NCI-H1436 (cell line): ENCODE data around the gene TMEM220.

Experiments
- DNase-seq: peaks from one replicate; lab custom pipeline; 2025; lab: John Stamatoyannopoulos, UW

Gene TMEM220

DNA sequence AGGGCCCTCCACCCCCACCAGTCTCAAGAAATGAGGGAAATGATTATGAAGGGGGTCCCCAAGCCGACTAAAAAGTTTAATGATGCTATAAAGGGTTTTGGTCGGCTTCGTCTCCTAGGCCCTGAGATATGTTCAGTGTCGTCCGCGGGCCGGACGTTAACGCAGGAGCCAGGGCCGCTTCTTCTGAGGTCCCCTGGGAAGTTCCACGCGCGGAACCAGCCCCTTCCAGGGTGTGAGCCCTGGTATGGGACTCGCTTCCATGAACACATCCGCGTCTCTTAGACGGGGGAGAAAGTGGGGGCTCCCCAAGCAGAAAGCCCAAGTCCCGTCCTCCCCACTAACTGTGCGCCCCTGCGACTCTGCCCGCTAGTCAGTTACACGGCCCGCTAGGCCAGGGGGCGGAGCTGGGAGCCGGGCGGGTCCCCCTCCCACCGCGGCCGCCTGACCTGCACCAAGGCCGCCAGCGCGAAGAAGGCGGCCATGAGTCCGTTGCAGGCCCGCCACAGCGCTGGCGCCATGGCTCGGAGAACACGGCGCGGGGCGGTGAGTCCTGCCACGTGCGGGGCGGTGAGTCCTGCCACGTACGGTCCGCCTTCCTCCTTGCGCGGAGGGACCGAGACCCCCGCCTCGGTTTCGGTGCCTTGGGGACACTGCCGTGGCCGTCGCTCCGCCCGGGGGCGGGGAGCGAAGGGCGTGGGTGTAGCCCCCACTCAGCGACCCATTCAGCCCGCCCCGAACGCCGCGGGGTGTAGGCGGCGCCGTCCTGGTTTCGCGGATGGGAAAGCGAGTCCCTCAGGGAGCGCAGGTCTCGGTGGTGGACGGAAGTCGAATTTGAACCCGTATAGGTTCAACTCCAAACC is at the start of gene TMEM220:
Gene TMEM220, minus strand, starts transcription at position 690 of the 860 bp plus-strand sequence. Its CDS starts 172 bp downstream, at position 518.
- peak; percentile 32 for DNase-seq

DNA sequence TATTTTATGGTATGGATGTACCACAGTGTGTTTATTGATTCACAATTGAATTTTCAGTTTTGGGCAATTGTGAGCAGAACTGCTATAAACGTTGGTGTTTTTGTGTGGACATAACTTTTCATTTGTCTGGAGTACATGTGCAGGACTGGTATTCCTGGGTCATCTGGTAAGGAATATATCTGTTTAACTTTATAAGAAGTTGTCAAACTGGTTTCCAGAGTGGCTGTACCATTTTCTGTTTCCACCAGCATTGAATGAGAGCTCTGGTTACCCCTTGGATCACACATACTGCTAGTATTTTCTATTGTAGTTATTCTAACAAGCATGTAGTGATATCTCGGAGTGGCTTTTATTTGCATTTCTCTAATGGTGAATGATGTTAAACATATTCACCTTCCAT is 49.8 kb upstream of the TMEM220 start:
- DNase-seq = no peak

DNA sequence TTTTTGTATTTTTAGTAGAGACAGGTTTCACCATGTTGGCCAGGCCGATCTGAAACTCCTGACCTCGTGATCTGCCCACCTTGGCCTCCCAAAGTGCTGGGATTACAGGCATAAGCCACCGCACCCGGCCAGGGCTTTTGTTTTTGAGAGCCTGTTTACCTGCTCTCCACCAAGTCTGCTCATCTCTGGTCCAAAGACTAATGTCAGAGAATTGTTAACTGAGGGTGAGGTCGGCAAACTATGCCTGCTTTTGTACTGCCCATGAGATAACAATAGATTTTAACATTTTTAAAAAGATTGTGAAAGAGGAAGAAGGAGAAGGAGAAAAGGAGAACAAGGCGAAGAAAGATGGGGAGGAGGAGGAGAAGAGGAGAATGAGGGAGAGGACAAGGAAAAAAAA is 48.1 kb upstream of the TMEM220 start:
- DNase-seq = no peak

DNA sequence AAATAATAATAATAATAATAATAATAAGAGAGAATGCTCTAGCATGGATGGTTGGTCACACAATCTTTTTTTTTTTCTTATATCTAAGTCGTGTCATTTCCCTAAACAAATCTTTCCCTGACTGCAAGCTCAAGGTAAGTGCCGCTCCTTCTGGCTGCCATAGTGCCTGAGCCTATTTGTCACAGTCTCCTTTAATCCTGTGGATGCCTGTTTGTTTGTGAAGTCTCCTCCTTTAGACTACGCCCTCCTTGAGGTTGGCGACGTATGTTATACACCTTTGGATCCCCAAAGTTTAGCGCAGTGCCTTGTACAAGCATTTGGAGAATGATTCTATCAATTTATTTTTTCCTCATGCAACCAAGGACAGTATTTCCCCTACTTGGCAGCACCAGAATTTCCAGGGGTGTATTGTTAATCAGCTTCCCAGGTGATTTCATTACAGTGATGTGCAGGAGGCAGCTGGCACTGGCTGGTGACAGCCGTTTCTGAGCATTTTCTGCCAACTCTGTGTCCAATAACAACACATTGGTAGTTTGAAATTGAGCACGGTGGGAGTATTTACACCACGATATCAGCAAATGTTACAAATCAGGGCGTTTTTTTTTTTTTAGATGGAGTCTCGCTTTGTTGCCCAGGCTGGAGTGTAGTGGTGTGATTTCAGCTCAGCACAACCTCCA is 47.4 kb upstream of the TMEM220 start:
- no peak for DNase-seq

DNA sequence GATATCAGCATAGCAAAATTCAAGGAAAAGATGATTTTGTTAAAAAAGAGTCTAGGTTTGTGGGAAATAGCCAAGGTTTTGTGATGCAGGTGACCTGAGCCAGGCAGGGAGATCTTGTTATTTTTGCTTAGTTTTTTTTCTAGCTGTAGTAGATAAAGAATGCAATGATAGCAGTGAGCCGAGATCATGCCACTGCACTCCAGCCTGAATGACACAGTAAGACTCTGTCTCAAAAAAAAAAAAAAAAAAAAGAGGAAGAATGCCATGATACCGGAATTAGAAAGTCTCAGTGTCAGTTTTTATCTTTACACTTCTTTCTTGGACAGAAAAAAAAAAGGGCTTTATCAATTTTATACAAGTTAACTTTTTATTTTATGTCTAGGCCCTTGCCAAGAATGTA is 46.6 kb upstream of the TMEM220 start:
- DNase-seq = no peak

DNA sequence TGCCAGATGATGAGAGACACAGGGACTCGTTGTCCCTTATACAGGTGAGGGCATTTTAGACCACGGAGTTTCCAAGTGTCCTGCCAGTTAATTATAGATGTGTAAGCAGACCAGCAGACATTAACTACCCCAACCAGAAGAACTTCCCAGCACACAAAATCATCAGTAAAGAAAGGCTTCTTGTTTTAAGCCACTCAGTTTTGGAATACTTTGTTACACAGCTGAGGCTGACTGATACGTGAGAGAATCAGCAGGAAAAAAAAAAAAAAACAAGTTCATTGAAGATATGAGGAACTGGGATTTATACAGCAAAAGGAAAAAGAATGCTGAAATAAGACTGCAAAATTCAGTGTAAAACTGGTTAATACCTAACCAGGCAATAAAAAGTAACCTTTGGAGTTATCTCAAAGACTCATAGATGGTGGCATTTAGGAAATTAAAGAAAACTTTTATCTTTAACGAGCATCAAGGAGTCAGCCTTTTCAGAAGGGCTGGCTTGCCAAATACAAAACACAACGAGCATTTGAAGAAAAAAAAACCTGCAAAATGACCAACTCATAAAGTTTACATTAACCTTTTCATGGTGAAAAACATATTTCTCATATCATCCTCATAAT is 46.0 kb upstream of the TMEM220 start:
- DNase-seq = no peak

DNA sequence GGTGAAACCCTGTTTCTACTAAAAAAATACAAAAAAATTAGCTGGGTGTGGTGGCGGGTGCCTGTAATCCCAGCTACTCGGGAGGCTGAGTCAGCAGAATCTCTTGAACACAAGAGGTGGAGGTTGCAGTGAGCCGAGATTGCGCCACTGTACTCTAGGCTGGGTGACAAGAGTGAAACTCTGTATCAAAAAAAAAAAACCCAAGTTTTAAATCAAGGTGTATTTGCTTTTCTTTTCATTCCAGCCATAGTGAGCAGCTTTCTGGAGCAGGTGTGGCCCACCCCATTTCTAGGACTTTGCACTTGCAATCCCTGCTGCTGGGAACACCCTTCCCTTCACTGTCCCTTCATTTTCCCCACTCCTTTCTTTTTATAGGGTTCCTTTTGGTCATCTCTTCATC is 45.2 kb upstream of the TMEM220 start:
- no peak for DNase-seq

DNA sequence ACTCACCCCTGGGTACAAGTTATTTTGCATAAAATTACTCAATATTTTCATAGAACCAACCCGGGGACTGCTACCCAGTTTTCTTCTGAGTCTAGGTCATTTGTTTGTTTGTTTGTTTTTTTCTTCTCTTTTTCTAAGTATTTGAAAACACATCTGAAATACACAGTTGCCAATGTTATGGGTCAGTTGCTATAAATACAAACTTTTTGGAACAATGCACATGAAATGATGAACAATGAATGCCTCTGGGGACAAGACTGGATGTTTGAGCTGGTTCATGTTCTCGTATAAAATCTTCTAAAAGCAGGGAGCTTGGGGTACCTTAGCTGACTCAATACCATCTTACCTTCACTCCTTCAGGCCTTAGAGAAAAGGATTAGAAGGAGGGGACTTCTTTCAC is 43.6 kb upstream of the TMEM220 start:
- no peak for DNase-seq

DNA sequence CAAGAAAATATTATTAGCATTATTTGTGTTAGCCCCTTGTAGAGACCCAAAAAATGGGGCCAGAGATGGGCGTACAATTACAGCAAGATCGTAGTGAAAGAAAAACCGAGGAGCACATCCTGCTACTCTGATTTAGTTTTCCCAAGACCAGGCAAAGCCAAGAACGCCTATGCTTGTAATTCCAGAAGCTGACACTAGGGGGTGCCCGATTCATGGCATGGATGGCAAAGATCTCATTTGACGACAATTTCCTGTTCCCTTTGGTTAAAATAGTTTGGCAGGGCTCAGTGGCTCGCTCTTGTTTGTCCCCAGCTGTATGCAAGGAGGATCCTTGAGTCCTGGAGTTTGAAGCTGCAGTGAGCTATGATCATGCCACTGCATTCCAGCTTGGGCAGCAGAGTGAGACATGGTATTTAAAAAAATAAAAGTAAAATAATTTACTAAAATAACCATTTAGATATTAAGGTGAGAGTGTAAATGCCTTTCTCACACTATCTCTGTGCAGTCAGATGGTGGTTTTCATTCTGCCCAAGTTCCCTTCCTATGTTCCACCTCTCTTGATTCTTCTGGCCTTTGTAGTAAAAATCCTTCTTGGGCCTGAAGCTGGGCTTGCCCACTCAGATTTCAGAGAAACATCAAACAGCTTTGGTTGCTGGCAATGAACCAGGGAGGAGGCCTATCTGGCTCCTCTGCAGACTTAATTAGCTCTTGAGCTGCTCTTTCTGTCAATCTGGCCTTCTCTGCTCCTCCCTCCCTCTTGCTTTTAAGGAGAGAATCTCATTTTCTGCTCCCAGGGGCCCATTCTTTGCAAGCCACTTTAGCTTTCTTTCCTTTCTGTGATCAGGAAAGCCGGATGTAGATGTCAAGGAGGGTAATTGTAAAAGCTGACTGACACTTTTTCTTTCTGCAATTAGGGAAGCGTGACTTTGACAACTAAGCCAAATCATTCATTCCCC is 42.9 kb upstream of the TMEM220 start:
- DNase-seq = no peak

DNA sequence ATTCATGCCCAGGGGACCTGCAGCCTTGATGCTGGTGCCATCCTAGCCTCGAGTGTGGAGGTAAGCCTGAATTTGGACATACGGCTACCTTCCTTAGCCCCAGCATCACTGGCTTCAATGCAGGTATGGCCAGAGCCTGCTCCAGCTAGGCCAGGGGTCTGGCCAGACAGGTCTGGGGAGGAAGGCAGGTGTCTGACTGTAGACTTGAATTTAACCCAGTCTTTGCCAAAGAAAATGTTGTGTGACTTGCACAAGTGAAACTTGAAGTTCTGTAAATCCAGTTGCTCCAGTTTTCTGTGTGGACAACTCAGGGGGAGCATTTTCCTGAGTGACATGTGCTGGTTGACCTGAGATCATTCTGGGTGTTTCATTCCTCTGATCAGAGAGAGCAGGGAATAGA is 41.3 kb upstream of the TMEM220 start:
- DNase-seq = no peak

DNA sequence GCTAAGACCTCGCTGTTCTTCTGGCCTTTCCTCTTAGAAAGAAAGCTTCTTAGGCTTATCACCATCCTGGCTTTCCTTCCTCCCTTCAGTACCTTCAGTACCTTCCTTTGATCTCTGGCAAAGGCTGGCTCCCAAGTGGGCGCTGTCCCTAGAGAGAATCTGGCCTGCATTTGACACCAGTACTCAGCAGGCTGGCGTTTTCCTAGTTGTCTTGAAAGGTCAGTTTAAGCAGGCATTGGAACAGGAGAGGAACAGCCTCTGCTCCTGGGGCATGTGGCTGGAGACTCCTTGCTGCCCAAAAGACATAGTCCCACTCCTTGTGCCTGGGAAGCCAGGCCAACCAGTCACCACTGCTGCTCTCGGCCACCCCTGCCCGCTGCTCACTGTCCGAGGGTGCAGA is 40.0 kb upstream of the TMEM220 start:
- DNase-seq = no peak

DNA sequence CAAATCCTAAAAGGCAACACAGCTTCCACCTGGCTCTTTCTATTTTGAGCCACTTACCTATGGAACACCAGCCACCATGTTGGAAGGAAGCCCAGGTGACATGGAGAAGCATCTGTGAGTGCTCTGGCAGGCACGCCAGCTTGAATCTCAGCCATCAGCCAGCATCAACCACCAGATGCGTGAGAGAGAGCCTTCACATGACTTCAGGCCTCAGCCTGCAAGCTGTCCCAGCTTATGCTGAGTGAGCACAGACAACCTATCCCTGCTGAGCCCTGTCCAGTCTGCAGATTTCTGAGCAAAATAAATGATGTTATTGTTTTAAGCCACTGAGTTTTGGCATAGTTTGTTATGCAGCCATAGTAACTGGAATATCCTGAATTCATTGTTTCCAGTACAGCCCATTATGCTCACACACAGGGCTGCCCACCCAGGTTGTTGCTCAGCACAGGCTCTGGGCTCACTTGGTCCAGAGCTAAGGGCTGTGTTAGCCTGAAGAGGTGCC is 39.0 kb upstream of the TMEM220 start:
- DNase-seq = no peak

DNA sequence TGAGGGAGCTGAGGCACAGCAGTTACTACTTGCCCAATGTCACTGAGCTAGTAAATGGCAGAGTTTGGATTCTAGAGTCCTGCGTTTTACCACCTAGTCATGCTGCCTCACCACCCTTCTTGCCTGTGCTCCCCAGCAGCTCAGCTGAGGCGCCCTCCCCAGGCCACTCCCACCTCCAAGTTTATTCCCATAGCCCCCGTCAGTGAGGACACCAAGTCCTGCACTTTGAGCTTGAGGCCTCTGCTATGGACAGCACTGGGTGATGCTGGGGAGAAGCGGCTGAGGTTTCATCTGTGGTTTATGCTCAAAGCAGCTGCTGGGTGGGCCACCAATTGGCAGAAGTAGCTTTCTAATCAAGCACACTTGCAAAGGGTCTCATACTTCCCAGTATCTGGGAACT is 37.4 kb upstream of the TMEM220 start:
- DNase-seq = no peak

DNA sequence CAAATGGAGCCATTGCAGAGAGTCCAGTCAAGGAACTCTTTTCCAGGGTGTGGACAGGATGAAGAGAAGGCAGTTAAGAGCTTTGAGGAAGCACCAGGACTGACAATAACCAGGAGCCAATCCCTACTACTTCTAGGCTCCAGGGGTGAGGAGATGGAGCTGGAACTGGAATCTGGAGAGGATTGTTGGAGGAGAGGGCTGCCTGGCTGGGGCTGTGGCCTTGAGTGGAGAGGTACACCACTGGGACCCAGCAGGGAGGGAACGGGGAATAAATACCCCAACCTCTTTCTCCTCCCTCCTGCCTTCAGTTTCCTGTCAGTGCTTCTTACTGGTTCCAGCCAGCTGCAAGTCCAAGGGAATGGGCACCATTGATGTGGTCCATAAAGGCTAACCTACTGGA is 32.2 kb upstream of the TMEM220 start:
- DNase-seq = no peak

DNA sequence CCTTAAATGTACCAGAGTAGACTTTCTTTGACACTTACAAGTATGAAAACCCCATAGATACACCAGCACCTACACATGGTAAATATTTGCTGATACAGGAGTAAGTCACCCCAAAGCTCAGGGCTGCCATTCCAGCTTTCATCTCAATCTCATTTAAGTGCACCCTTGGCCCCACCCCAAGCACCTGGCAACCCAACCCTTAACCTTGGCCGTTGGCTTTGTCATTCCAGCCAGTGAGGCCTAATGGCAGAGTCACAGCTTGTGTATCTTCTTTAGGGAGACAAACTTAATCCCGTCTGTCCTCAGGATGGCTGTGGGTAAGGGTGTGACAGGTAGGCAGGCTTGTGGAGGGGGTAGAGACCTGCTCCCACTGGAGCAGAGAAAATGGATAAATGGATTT is 31.5 kb upstream of the TMEM220 start:
- no peak for DNase-seq

DNA sequence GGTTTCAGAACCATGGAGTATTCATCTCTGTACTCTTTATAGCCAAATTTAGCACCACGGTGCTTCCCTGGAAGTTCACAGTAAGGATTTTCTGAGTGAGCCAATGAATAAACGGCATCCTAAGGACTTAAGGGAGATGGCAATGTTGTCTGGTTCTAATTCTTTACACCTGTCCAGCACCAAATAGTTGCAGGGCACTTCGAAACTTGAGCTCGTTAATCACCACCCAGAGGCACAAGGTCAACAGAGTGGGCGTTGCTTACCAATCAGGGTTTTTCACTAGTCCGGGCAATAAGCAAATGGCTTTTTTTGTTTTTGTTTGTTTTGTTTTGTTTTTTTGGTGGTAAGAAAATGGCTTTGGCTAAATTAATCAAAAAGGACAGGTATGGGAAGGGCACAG is 28.2 kb upstream of the TMEM220 start:
- no peak for DNase-seq

DNA sequence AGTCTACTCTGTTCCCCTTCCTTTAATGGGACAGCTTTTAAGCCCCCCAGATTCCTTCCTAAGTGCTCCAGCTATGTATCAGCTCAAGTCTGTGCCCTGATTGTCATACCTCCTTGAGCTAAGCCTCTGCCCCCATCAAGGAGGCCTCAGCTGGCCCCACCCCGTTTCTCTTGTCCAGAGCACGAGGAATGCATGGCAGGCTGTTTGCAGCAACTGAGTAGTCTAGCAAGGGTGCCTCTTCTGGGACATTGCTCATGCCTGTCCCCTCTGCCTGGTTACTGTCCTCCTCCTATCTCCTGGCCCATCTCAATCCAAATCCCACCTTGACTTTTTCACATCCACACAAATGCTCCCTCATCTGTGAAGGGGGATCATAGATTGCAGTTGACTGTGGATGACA is 27.8 kb upstream of the TMEM220 start:
- DNase-seq = no peak

DNA sequence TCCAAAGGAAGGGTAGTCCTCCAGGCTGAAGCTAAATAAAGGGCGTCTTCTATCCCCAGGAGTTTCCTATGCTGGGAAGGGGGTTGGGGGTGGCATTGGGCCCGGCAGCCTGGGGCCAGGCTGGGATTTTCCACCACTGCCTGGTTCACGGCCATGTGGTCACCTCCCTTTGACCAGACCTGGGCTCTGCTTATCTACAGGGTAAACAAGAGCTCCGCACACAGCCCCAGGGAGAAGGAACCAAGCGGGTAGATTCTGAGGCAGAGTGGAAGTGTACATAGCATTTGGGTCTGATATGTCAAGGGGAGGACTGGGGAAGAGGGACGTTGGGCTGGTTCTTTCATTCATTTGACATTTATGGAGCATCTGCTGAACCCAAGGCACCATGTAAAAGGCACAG is 27.2 kb upstream of the TMEM220 start:
- no peak for DNase-seq

DNA sequence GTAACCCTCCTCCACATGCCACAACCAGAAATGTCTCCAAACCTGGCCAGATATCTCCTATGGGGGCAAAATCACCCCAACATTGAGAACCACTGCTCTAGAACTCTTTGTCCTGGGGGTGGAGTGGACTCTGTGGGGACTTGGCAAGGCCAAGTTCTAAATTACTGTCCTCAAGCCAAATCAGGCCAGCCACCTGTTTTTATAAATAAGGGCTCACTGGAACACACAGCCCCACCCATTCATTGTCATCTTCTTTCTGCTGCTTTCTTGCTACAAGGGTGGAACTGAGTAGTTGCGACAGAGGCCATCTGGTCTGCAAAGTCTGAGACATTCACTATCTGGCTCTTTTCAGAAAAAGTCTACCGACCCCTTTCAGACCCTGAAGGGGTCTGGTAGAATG is 26.8 kb upstream of the TMEM220 start:
- DNase-seq = no peak

DNA sequence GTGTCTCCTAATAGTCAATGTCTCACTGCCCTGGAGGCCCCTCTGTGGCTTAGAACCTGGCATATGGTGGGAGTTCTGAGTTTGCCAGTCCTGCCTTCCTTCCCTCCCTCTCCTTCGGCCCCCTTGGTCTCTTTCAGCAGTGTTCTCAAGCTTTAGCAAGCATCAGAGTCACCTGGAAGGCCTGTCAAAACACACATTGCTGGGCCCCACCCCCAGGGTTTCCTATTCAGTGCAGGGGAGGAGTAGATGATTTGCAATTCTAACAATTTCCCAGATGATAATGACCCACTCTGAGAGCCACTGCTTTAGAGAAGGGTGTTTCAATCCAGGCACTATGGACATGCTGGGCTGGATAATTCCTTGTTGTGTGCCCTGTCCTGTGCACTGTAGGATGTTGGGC is 26.4 kb upstream of the TMEM220 start:
- DNase-seq = no peak

DNA sequence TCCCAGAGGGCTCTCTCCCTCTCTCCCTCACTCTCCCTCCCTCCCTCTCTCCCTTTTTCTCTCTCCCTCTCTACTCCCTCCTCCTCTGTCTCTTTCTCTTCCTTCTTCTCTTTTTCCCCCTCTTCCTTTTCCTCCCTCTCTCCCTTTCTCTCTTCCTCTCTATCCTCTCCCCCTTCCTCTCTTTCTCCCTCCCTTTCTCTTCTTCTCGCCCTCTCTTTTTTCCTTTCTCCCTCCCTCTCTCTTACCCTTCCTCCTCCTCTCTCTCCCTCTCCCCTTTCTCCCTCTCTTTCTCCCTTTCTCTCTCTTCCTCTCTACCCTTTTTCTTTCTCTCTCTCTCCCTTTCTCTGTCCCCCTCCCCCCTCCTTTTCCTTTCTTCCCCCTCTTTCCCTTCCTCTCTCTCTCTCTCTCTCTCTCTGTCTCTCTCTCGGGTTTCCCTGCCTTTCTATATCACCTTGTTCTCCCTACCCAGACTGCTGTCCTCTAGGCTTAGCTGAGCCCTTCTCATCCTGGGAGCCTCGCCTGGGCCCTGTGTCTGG is 25.8 kb upstream of the TMEM220 start:
- DNase-seq = no peak
